ENCODE results near the gene FAM20A.

The FAM20A gene

GRCh38 chr17:68580236-68580770, 20.9 kb downstream of the FAM20A start:
- Histone ChIP-seq H3K36me3 (no peaks in the 10 kb centered on the region), H3K9me3 (no peaks in the 10 kb centered on the region), H3K4me1 (peaks cover 0 to 5% (median 0%) of the 10 kb centered on the region in 4 donors), H3K27ac (no peak overlapping the region), H3K27me3 (no peaks in the 10 kb centered on the region), H3K4me3 (no peak overlapping the region)
- TF ChIP-seq, protein P1, sequence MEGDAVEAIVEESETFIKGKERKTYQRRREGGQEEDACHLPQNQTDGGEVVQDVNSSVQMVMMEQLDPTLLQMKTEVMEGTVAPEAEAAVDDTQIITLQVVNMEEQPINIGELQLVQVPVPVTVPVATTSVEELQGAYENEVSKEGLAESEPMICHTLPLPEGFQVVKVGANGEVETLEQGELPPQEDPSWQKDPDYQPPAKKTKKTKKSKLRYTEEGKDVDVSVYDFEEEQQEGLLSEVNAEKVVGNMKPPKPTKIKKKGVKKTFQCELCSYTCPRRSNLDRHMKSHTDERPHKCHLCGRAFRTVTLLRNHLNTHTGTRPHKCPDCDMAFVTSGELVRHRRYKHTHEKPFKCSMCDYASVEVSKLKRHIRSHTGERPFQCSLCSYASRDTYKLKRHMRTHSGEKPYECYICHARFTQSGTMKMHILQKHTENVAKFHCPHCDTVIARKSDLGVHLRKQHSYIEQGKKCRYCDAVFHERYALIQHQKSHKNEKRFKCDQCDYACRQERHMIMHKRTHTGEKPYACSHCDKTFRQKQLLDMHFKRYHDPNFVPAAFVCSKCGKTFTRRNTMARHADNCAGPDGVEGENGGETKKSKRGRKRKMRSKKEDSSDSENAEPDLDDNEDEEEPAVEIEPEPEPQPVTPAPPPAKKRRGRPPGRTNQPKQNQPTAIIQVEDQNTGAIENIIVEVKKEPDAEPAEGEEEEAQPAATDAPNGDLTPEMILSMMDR (IDR thresholded peaks at IDR 0.05): no peak
- intact Hi-C loops (cut with DNase I; ENCODE audit: low total_unique reads): no loop called here
- DNase-seq: peak in 1 of 2 donors; percentile 51

- Histone ChIP-seq H3K9me3 (no peaks in the 10 kb centered on the region), H3K27ac (no peak overlapping the region), H3K4me3 (no peak overlapping the region), H3K36me3 (no peaks in the 10 kb centered on the region), H3K27me3 (no peaks in the 10 kb centered on the region), H3K4me1 (peaks cover 0 to 5% (median 0%) of the 10 kb centered on the region in 4 donors)
- TF ChIP-seq, protein P1 (IDR thresholded peaks at IDR 0.05): no peak
- intact Hi-C loops (cut with DNase I; ENCODE audit: low total_unique reads): no loop called here
- DNase-seq: no peak
Observed at GRCh38 chr17:68579194-68579927, 21.8 kb downstream of the FAM20A start.

DNA sequence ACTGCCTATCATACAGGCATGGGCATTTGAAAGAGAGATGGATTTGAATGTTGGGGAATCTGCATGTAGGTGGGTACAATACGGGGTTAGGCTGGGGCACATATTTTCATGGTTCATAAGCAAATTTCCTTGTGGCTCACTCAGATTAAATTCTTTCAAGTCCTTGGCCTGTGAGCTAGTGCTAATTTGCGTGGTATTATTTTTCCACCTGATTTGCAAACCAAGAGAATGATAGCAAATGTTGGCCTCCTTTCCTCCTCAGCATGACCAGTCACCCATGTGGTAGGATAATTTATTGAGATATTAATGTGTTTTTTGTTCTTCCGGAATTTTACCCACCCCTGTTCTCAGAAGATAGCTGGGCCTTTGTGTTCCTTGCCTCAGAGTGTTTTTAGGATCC, 22.9 kb downstream of the FAM20A start:
- Histone ChIP-seq H3K27ac (no peak overlapping the region), H3K9me3 (no peaks in the 10 kb centered on the region), H3K36me3 (no peaks in the 10 kb centered on the region), H3K4me3 (no peak overlapping the region), H3K27me3 (no peaks in the 10 kb centered on the region), H3K4me1 (peaks cover 0 to 5% (median 0%) of the 10 kb centered on the region in 4 donors)
- TF ChIP-seq, protein P1 (IDR thresholded peaks at IDR 0.05): no peak
- no peak for DNase-seq
- intact Hi-C loops (cut with DNase I; ENCODE audit: low total_unique reads): no loop called here

DNA sequence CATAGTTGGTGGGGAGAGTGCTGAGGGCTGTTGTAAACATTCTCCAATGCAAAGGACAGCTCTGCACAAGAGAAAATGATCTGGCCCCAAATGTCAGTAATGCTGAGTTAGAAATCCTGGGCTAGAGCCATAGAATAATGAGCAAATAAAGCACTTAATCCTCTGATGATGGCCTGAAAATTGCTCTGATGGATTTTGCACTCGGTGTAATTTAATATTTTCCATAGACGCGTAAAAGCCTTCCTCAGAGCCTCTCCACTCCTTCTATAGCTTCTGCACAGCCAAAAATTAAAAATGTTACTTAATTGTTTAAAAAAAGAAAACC, 23.7 kb downstream of the FAM20A start:
- no peaks in the 10 kb centered on the region for H3K9me3 ChIP-seq
- H3K4me3 ChIP-seq: no peak overlapping the region
- H3K36me3 ChIP-seq: no peaks in the 10 kb centered on the region
- no peak overlapping the region for H3K27ac ChIP-seq
- DNase-seq: no peak
- TF ChIP-seq, protein P1 (IDR thresholded peaks at IDR 0.05): no peak
- H3K27me3 ChIP-seq: no peaks in the 10 kb centered on the region
- intact Hi-C loops (cut with DNase I; ENCODE audit: low total_unique reads): no loop called here
- H3K4me1 ChIP-seq: peaks cover 0 to 5% (median 0%) of the 10 kb centered on the region in 4 donors

DNA sequence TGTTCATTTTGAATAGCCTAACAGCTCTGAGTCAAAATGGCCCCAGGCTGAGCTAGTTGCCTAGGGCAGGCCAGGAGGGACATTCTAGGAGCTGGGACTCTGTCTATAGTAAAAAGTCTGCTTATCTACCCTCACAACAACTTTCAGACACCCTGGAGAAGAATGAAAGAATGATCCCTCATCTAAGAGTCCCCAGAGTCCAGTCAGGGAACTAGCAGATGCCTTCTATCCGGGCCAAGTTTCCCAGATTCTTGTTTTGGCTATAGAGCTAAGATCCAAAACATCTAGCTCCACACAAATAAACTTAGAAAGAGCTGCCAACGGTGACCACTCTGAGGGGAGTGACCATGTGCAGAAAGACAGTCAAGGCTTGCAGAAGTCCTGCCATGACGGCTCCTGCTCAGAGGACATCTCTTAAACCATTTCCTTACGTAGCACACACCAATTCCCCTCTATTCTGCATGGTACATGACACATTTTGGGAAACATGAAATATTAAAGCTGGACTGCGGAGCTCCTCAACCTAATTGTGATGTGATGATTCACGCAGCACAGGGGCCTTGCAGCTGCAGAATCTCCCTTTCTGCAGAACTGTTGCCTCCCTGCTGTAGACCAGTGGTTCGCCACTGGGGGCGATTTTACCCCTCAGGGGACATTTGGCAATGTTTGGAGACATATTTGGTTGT, 24.2 kb downstream of the FAM20A start:
- no peak overlapping the region for H3K4me3 ChIP-seq
- peaks cover 0 to 5% (median 0%) of the 10 kb centered on the region in 4 donors for H3K4me1 ChIP-seq
- H3K27me3 ChIP-seq: no peaks in the 10 kb centered on the region
- no peaks in the 10 kb centered on the region for H3K36me3 ChIP-seq
- TF ChIP-seq, protein P1 (IDR thresholded peaks at IDR 0.05): no peak
- no peak overlapping the region for H3K27ac ChIP-seq
- intact Hi-C loops (cut with DNase I; ENCODE audit: low total_unique reads): no loop called here
- no peak for DNase-seq
- no peaks in the 10 kb centered on the region for H3K9me3 ChIP-seq

All from tibial artery (tissue), 4 donors.